HG03280 (cell line): ENCODE measurements around the gene C19orf12.

Experiments used
- ATAC-seq: cut with Tn5 transposase; IDR thresholded peaks from one replicate; pipeline ENCODE4 v1.9.1; 2021; ENCODE audit warnings: mild to moderate bottlenecking, moderate library complexity; ENCODE audit not compliant: unreplicated experiment

The C19orf12 gene

GRCh38 chr19:29665215-29665825 lies 49.7 kb downstream of the C19orf12 start, which contains the start of gene PLEKHF1:
PLEKHF1 (plus strand) TSS chr19:29665461; CDS start chr19:29673840, 8,379 bp downstream.
- ATAC-seq: peak; percentile 91

GRCh38 chr19:29664753-29665214 lies 50.3 kb downstream of the C19orf12 start:
- ATAC-seq: no peak

- no peak for ATAC-seq
Observed at GRCh38 chr19:29663861-29664752, 51.0 kb downstream of the C19orf12 start.

- ATAC-seq: no peak
Observed at GRCh38 chr19:29662604-29663404, 52.3 kb downstream of the C19orf12 start.

GRCh38 chr19:29662278-29662603 lies 52.8 kb downstream of the C19orf12 start:
- ATAC-seq: no peak

GRCh38 chr19:29660835-29661234 lies 54.2 kb downstream of the C19orf12 start:
- no peak for ATAC-seq

- no peak for ATAC-seq
Observed at GRCh38 chr19:29658221-29658991, 56.7 kb downstream of the C19orf12 start.

- no peak for ATAC-seq
Observed at GRCh38 chr19:29655648-29656335, 59.3 kb downstream of the C19orf12 start.

DNA sequence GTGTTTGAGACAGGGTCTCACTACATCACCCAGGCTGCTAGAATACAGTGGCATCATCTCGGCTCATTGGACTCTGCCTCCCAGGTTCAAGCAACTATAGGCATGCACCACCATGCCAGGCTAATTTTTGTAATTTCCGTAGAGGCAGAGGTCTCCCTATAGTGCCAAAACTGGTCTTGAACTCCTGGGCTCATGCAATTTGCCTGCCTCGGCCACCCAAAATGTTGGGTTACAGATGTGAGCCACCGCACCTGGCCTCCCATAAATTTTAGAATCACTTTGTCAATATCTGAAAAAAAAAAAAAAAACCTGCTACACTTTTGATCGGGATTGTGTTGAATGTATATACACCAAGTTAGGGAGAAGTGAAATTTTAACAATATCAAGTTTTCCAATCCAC lies 61.7 kb downstream of the C19orf12 start:
- ATAC-seq: no peak

DNA sequence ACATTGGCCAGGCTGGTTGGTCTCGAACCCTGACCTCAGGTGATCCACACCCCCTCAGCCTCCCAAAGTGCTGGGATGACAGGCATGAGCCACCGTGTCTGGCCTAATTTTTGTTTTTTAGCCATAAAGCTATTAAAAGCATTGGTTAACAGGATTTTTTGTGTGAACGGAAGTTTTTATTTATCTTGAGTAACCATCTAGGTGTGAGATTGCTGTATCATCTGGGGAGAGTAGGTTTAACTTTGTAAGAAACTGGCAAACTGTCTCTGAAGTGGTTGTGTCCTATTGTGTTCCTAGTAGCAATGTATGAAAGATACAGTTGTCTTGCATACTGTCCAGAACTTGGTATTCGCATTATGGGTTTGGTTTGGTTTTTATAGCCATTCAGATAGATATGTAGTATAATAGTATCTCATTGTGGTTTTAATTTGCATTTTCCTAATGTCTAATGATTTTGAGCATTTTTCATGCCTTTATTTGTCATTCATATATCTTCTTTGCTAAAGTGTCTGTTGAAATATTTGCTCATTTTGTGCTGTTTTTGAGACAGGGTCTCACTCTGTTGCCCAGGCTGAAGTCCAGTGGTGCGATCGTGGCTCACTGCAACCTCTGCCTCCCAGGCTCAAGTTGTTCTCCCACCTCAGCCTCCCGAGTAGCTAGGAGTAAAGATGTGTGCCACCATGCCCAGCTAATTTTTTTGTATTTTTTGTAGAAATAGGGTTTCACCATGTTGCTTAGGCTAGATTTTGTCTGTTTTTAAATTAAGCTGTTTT lies 63.3 kb downstream of the C19orf12 start:
- ATAC-seq: no peak

GRCh38 chr19:29650772-29651387 lies 64.2 kb downstream of the C19orf12 start:
- no peak for ATAC-seq
